HepG2 (cell line): Measurements from ENCODE around the gene INSR. TPM values are rescaled to one million over a fixed set of nuclear protein-coding genes. Genes with fewer than 3 reads are reported as not detected.

Experiments
- ATAC-seq: fragments of 200-7000 bp; cut with Tn5 transposase; 3 replicates; pipeline ENCODE4 v1.9.1; 2020; ENCODE audit warnings: mild to moderate bottlenecking, moderate library complexity
- BruUV-seq: library from RNA; stranded (reverse); fragments of 400-500 nt; replicated peaks from 2 replicates; lab custom pipeline; 2021; lab: Mats Ljungman, UMichigan
- CTCF ChIA-PET: fragments of 300-600 bp; formaldehyde crosslinking; extraction: SDS; loops from one replicate; lab custom pipeline; 2021; ENCODE audit warnings: low total read pairs, inconsistent platforms, low intra/inter-chr PET ratio; lab: Yijun Ruan, JAX
- POLR2A ChIA-PET: fragments of 350-600 bp; sonication (Branson Sonifier 250); formaldehyde crosslinking; loops from one replicate; lab custom pipeline; 2020; ENCODE audit warnings: antibody characterized with exemption, inconsistent platforms; lab: Yijun Ruan, JAX
- DNase-seq: peaks from one replicate; pipeline ENCODE4 v3.0.0-alpha.2; 2015; ENCODE audit warnings: low spot score
- FAIRE-seq: peaks from 3 replicates; lab custom pipeline; 2011; peaks lifted over from hg19 to GRCh38; lab: Jason Lieb, UNC
- H2AFZ ChIP-seq: one replicate; pipeline ENCODE4 v1.6.1; 2011; ENCODE audit warnings: low read length, inconsistent platforms
- H3K27ac ChIP-seq: fragments of 300-600 bp; 3 replicates; pipeline ENCODE4 v1.8.0; 2011; ENCODE audit warnings: mixed run types, mild to moderate bottlenecking, mixed read lengths, low read length, inconsistent platforms; ENCODE audit not compliant: insufficient read depth; ENCODE audit errors: extremely low read length
- H3K27me3 ChIP-seq, 2 experiments: fragments of 200-600 bp in 1 of 2; 2 replicates in 1 of 2; 3 replicates in 1 of 2; pipeline versions ENCODE4 v1.6.0 to v1.8.0; 2011; ENCODE audit warnings: low read length in 2 of 2, mild to moderate bottlenecking in 2 of 2, moderate library complexity in 2 of 2, inconsistent platforms in 1 of 2; ENCODE audit not compliant: insufficient read depth in 2 of 2, control insufficient read depth in 1 of 2
- H3K36me3 ChIP-seq, 2 experiments: fragments of 200-600 bp in 1 of 2; replicated peaks in 1 of 2; 2 replicates in 1 of 2; 3 replicates in 1 of 2; pipeline versions ENCODE4 v1.5.1 to v1.8.0; 2011; ENCODE audit warnings: low read length in 2 of 2, inconsistent platforms in 1 of 2; ENCODE audit not compliant: insufficient read depth in 2 of 2, control insufficient read depth in 1 of 2
- H3K4me1 ChIP-seq: 2 replicates; pipeline ENCODE4 v1.5.1; 2012; ENCODE audit warnings: low read length, inconsistent platforms; ENCODE audit not compliant: insufficient read depth
- H3K4me2 ChIP-seq: 2 replicates; pipeline ENCODE4 v1.6.0; 2011; ENCODE audit warnings: low read depth, low read length, inconsistent platforms
- H3K4me3 ChIP-seq, 3 experiments: fragments of 200-600 bp in 1 of 3; sonication (generic), shearing (Covaris generic) in 1 of 3; replicated peaks in 1 of 3; 2 replicates each; pipeline ENCODE4 v1.5.1; 2011 to 2016; ENCODE audit warnings: low read length in 3 of 3, inconsistent platforms in 2 of 3, low read depth in 2 of 3, mild to moderate bottlenecking in 2 of 3, control low read depth in 1 of 3, mixed read lengths in 1 of 3; ENCODE audit not compliant: insufficient read depth in 1 of 3
- H3K79me2 ChIP-seq: one replicate; pipeline ENCODE4 v1.6.1; 2011; ENCODE audit warnings: low read length, inconsistent platforms; ENCODE audit not compliant: insufficient read depth
- H3K9ac ChIP-seq: 2 replicates; pipeline ENCODE4 v1.6.0; 2011; ENCODE audit warnings: mild to moderate bottlenecking, low read depth, low read length, inconsistent platforms; ENCODE audit not compliant: insufficient read depth
- H3K9me3 ChIP-seq: 2 replicates; pipeline ENCODE4 v1.5.1; 2012; ENCODE audit warnings: mild to moderate bottlenecking, low read length
- H4K20me1 ChIP-seq: 2 replicates; pipeline ENCODE4 v1.6.0; 2011; ENCODE audit warnings: inconsistent platforms, mild to moderate bottlenecking, low read length, moderate library complexity; ENCODE audit not compliant: insufficient read depth
- KAT8 ChIP-seq: IDR thresholded peaks from 2 replicates; pipeline ENCODE4 v1.6.1; 2016; ENCODE audit warnings: missing genetic modification reagents, missing compliant biosample characterization
- KMT2B ChIP-seq: IDR thresholded peaks from 2 replicates; pipeline ENCODE4 v1.6.1; 2016; ENCODE audit warnings: missing genetic modification reagents, missing compliant biosample characterization
- RARG ChIP-seq: sonication (generic); formaldehyde crosslinking; IDR thresholded peaks from 2 replicates; pipeline ENCODE4 v1.4.0; 2020; ENCODE audit warnings: low read depth, mild to moderate bottlenecking, missing genetic modification reagents
- SNAPC2 ChIP-seq: sonication (generic); formaldehyde crosslinking; IDR thresholded peaks from 2 replicates; pipeline ENCODE4 v1.8.1; 2022; ENCODE audit warnings: mild to moderate bottlenecking, missing genetic modification reagents
- TEAD3 ChIP-seq: optimal IDR thresholded peaks from 2 replicates; pipeline ENCODE3; 2016; ENCODE audit warnings: borderline replicate concordance
- TMF1 ChIP-seq: sonication (generic); formaldehyde crosslinking; IDR thresholded peaks from 2 replicates; pipeline ENCODE4 v1.8.1; 2022; ENCODE audit warnings: low read depth, missing genetic modification reagents
- TOE1 ChIP-seq: sonication (generic); formaldehyde crosslinking; IDR thresholded peaks from 2 replicates; pipeline ENCODE4 v1.4.0; 2020; ENCODE audit warnings: mild to moderate bottlenecking, missing genetic modification reagents
- ZEB1 ChIP-seq: IDR thresholded peaks from 2 replicates; pipeline ENCODE4 v1.6.1; 2012; ENCODE audit warnings: mild to moderate bottlenecking, low read depth, inconsistent platforms; ENCODE audit not compliant: insufficient replicate concordance
- ZNF101 ChIP-seq: sonication (generic); formaldehyde crosslinking; IDR thresholded peaks from 2 replicates; pipeline ENCODE4 v1.4.0; 2020; ENCODE audit warnings: mild to moderate bottlenecking, low read depth, missing genetic modification reagents, borderline replicate concordance
- ZNF335 ChIP-seq: sonication (generic); formaldehyde crosslinking; IDR thresholded peaks from 2 replicates; pipeline ENCODE4 v1.4.0; 2020; ENCODE audit warnings: missing genetic modification reagents
- ZNF549 ChIP-seq: sonication (generic); formaldehyde crosslinking; IDR thresholded peaks from 2 replicates; pipeline ENCODE4 v1.5.0; 2020; ENCODE audit warnings: missing genetic modification reagents
- ZNF777 ChIP-seq: sonication (generic); formaldehyde crosslinking; IDR thresholded peaks from 2 replicates; pipeline ENCODE4 v1.4.0; 2020; ENCODE audit warnings: missing genetic modification reagents
- WGBS: methylation state at CpG from one replicate; pipeline ENCODE4 v1.1.6; 2017; ENCODE audit warnings: low lambda C conversion rate; 5-methylcytosine and 5-hydroxymethylcytosine counted together
- in situ Hi-C: cut with HindIII; loops from 2 replicates; pipeline ENCODE4 v1.10.0; 2017; ENCODE audit warnings: low pct_unique_long_range_greater_than_20kb; ENCODE audit not compliant: extremely low pct_ligation_motif_present
- intact Hi-C: fragments of 100-400 bp; cut with micrococcal nuclease; formaldehyde crosslinking; loops from one replicate; pipeline ENCODE4 v1.10.0; 2022; ENCODE audit not compliant: unreplicated experiment
- polyA plus RNA-seq, 8 experiments: library from polyadenylated mRNA; depleted of rRNA in 3 of 8; stranded (reverse) in 7 of 8; unstranded in 1 of 8; fragments of >200 nt; fragmentation: Illumina TruSeq in 4 of 8; extraction: Trizol in 4 of 8; gene quantifications; 2 replicates each; pipeline versions ENCODE4 v1.2.1 to v1.2.3, GENCODE V29; 2011 to 2016; ENCODE audit warnings: low read depth in 4 of 8, missing spikeins in 1 of 8, mixed read lengths in 1 of 8; ENCODE audit not compliant: insufficient read depth in 1 of 8
- total RNA-seq, 5 experiments: library from RNA; depleted of rRNA; stranded (reverse); fragments of >200 nt; fragmentation: Illumina TruSeq; extraction: Trizol; gene quantifications; 2 replicates each; pipeline ENCODE4 v1.2.3, GENCODE V29; 2016; ENCODE audit warnings: low read depth in 1 of 5
- TF ChIP-seq, protein P1 (sequence below): sonication (generic); formaldehyde crosslinking; IDR thresholded peaks from 2 replicates; pipeline ENCODE4 v1.8.0; 2022; ENCODE audit warnings: missing genetic modification reagents, low read depth, mild to moderate bottlenecking, borderline replicate concordance
- TF ChIP-seq, protein P2 (sequence below): sonication (generic); formaldehyde crosslinking; IDR thresholded peaks from 2 replicates; pipeline ENCODE4 v1.4.0; 2020; ENCODE audit warnings: missing genetic modification reagents, borderline replicate concordance
- TF ChIP-seq, protein P3 (sequence below): sonication (generic); formaldehyde crosslinking; conservative IDR thresholded peaks from 2 replicates; pipeline ENCODE4 v1.4.0; 2020; ENCODE audit warnings: missing genetic modification reagents
- TF ChIP-seq, protein P4 (sequence below): sonication (generic); formaldehyde crosslinking; IDR thresholded peaks from 2 replicates; pipeline ENCODE4 v1.4.0; 2020; ENCODE audit warnings: mild to moderate bottlenecking, missing genetic modification reagents
- TF ChIP-seq, protein P5 (sequence below): sonication (generic); formaldehyde crosslinking; IDR thresholded peaks from 2 replicates; pipeline ENCODE4 v1.5.1; 2020; ENCODE audit warnings: mild to moderate bottlenecking, moderate library complexity, missing genetic modification reagents

The INSR gene
- total and polyA plus RNA-seq, 2 of the 13 experiments (the other 11 are each of a cell fraction or from before 2014, with no cell fraction given), result 24.2 to 29.8 TPM

DNA sequence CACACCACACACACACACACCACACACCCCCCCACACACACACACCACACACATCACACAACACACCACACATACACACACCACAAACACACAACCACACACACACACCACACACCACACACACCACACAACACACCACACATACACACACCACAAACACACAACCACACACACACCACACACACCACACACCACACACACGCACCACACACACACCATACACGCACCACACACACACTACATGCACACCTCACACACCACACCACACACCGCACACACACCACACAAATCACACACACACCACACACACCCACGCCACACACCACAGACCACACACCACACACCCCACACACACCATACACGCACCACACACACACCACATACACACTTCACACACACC is 141.2 kb downstream of the INSR start (continued):
- TF ChIP-seq, protein P1, sequence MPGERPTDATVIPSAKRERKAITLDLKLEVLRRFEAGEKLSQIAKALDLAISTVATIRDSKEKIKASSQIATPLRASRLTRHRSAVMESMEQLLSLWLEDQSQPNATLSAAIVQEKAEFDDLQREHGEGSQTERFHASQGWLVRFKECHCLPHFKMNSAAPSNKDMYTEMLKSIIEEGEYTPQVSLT (CRISPR knock-in tag), result no peak
- TF ChIP-seq ZNF335, result no peak
- TF ChIP-seq ZEB1, result no peak
- no peak for TF ChIP-seq ZNF777 (CRISPR knock-in tag)
- no peak for TF ChIP-seq ZNF549 (CRISPR knock-in tag)
- TF ChIP-seq, protein P2, sequence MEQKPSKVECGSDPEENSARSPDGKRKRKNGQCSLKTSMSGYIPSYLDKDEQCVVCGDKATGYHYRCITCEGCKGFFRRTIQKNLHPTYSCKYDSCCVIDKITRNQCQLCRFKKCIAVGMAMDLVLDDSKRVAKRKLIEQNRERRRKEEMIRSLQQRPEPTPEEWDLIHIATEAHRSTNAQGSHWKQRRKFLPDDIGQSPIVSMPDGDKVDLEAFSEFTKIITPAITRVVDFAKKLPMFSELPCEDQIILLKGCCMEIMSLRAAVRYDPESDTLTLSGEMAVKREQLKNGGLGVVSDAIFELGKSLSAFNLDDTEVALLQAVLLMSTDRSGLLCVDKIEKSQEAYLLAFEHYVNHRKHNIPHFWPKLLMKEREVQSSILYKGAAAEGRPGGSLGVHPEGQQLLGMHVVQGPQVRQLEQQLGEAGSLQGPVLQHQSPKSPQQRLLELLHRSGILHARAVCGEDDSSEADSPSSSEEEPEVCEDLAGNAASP (CRISPR knock-in tag), result no peak
- TF ChIP-seq, protein P3, sequence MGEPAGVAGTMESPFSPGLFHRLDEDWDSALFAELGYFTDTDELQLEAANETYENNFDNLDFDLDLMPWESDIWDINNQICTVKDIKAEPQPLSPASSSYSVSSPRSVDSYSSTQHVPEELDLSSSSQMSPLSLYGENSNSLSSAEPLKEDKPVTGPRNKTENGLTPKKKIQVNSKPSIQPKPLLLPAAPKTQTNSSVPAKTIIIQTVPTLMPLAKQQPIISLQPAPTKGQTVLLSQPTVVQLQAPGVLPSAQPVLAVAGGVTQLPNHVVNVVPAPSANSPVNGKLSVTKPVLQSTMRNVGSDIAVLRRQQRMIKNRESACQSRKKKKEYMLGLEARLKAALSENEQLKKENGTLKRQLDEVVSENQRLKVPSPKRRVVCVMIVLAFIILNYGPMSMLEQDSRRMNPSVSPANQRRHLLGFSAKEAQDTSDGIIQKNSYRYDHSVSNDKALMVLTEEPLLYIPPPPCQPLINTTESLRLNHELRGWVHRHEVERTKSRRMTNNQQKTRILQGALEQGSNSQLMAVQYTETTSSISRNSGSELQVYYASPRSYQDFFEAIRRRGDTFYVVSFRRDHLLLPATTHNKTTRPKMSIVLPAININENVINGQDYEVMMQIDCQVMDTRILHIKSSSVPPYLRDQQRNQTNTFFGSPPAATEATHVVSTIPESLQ, result no peak

DNA sequence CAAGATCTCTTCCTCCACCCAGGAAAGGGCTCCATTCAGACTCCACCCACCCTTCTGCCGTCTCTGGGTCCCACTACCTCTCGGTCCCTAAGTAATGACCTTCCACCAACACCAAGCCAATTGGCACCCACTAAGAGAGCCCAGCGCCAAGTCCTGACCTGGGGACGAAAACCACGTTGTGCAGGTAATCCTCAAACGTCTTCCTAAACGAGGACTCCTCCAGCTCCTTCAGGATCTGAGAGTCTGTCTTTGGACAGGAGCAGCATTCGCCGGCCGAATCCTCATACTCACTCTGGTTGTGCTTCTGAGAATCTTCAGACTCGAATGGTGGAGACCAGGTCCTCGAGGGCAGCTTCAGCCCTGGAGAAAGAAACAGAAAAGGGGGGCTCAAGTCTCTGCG is 141.6 kb downstream of the INSR start:
- ChIA-PET CTCF (no interaction called here), POLR2A (no interaction called here)

More for the DNA sequence above, 141.6 kb downstream of the INSR start:
- in situ Hi-C loops (no loop called here), intact Hi-C loops (no loop called here)
- WGBS, result 78% methylated on average over 11 of the region's 13 CpGs
- peaks cover 24% of the 10 kb centered on the region for H3K4me1 ChIP-seq
- DNase-seq (no peak), FAIRE-seq (no peak), ATAC-seq (peak; percentile 56)
- H3K27me3 ChIP-seq, result no peaks in the 10 kb centered on the region
- no peaks in the 10 kb centered on the region for H3K9me3 ChIP-seq
- no TSS peak for BruUV-seq
- H3K79me2 ChIP-seq, result no peaks in the 10 kb centered on the region
- H3K4me3 ChIP-seq, result no peak overlapping the region
- peaks cover 3 to 5% of the 10 kb centered on the region in 2 experiments; a peak in 4 of 5 replicates for H3K36me3 ChIP-seq
- H3K27ac ChIP-seq, result peak overlapping the region; percentile 28
- H3K4me2 ChIP-seq, result no peak overlapping the region
- H2AFZ ChIP-seq, result no peak overlapping the region
- H4K20me1 ChIP-seq, result no peaks in the 10 kb centered on the region
- no peak for TF ChIP-seq TEAD3 (CRISPR knock-in tag)
- TF ChIP-seq, protein P4, sequence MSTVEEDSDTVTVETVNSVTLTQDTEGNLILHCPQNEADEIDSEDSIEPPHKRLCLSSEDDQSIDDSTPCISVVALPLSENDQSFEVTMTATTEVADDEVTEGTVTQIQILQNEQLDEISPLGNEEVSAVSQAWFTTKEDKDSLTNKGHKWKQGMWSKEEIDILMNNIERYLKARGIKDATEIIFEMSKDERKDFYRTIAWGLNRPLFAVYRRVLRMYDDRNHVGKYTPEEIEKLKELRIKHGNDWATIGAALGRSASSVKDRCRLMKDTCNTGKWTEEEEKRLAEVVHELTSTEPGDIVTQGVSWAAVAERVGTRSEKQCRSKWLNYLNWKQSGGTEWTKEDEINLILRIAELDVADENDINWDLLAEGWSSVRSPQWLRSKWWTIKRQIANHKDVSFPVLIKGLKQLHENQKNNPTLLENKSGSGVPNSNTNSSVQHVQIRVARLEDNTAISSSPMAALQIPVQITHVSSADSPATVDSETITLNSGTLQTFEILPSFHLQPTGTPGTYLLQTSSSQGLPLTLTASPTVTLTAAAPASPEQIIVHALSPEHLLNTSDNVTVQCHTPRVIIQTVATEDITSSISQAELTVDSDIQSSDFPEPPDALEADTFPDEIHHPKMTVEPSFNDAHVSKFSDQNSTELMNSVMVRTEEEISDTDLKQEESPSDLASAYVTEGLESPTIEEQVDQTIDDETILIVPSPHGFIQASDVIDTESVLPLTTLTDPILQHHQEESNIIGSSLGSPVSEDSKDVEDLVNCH (CRISPR knock-in tag), result no peak
- TF ChIP-seq, protein P5, sequence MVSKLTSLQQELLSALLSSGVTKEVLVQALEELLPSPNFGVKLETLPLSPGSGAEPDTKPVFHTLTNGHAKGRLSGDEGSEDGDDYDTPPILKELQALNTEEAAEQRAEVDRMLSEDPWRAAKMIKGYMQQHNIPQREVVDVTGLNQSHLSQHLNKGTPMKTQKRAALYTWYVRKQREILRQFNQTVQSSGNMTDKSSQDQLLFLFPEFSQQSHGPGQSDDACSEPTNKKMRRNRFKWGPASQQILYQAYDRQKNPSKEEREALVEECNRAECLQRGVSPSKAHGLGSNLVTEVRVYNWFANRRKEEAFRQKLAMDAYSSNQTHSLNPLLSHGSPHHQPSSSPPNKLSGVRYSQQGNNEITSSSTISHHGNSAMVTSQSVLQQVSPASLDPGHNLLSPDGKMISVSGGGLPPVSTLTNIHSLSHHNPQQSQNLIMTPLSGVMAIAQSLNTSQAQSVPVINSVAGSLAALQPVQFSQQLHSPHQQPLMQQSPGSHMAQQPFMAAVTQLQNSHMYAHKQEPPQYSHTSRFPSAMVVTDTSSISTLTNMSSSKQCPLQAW (CRISPR knock-in tag), result no peak
- no peak for TF ChIP-seq KAT8 (CRISPR knock-in tag)
- no peak for TF ChIP-seq RARG (CRISPR knock-in tag)
- no peak for TF ChIP-seq ZNF101 (CRISPR knock-in tag)
- no peak for TF ChIP-seq TMF1 (CRISPR knock-in tag)
- TF ChIP-seq SNAPC2 (CRISPR knock-in tag), result no peak
- no peak for TF ChIP-seq KMT2B (CRISPR knock-in tag)
- TF ChIP-seq TOE1 (CRISPR knock-in tag), result no peak
- H3K9ac ChIP-seq, result no peak overlapping the region
